ENCODE data around the gene TSPEAR.

- no peak for TF ChIP-seq CTCF (conservative IDR thresholded peaks at IDR 0.05; ENCODE audit: low read length)
- no peak for TF ChIP-seq EZH2phosphoT487 (IDR thresholded peaks at IDR 0.05; ENCODE audit: borderline replicate concordance, low read depth, low read length)
Observed at GRCh38 chr21:44499211-44499560, 212.2 kb downstream of the TSPEAR start.

Data from OCI-LY7 (cell line).